Mammary epithelial cell (primary cell): ENCODE measurements around the gene LNPK.

Experiments used
- CTCF ChIP-seq, 2 donors: IDR thresholded peaks in 1 of 2; conservative IDR thresholded peaks in 1 of 2; 2 replicates each; pipeline ENCODE4 v1.5.1; 2011 to 2012; ENCODE audit warnings: inconsistent platforms in 2 of 2, low read length in 2 of 2, mild to moderate bottlenecking in 2 of 2, control low read depth in 1 of 2, low read depth in 1 of 2; ENCODE audit not compliant: insufficient read depth in 1 of 2; ENCODE audit errors: extremely low read depth in 1 of 2
- EZH2 ChIP-seq: IDR thresholded peaks from 2 replicates; pipeline ENCODE4 v1.6.1; 2012; ENCODE audit warnings: low read length, inconsistent platforms, borderline replicate concordance

GRCh38 chr2:175981551-175981950, 20.5 kb downstream of the LNPK start:
- TF ChIP-seq CTCF (conservative IDR thresholded peaks at IDR 0.05 in 1 of 2, IDR thresholded peaks at IDR 0.05 in 1 of 2; ENCODE audit: extremely low read depth in 1 of 2, insufficient read depth in 1 of 2, low read depth in 1 of 2, low read length in 2 of 2) (no peak), EZH2 (no peak)
